Measurements from ENCODE around the gene KRT9.

DNA sequence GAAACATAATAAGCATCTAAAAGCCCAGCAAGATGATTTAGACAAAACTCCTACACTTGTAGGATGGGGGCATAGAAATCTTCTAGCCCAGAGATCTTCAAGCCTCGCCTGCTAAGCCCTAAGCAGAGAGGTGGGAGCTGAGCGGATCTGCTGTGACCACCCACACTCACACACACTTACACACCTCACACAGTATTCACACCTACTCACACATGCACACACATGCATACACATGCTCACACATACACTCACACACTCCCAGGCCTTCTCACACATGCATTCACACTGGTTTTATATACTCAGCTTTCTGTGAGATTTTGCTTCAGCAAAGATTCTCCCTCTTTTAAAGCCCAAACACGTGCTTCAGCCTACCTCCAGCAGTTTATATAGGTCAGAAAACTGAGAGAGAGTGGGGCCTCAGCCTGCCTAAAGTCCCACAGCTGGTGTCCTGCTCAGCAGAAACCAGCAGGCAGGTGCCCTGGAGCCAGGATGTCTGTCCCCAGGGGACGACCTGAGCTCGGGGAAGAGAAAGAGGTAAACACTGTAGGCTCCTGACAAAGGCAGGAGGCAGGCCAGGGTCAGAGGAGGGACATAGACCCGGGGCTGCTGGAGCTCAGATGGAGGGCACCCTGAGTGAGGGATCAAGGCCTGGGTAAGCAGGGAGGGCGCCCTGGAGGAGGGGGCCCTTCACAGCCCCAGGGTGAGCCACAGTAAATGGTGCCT is 31.7 kb downstream of the KRT9 start:
- TF ChIP-seq, protein P1, sequence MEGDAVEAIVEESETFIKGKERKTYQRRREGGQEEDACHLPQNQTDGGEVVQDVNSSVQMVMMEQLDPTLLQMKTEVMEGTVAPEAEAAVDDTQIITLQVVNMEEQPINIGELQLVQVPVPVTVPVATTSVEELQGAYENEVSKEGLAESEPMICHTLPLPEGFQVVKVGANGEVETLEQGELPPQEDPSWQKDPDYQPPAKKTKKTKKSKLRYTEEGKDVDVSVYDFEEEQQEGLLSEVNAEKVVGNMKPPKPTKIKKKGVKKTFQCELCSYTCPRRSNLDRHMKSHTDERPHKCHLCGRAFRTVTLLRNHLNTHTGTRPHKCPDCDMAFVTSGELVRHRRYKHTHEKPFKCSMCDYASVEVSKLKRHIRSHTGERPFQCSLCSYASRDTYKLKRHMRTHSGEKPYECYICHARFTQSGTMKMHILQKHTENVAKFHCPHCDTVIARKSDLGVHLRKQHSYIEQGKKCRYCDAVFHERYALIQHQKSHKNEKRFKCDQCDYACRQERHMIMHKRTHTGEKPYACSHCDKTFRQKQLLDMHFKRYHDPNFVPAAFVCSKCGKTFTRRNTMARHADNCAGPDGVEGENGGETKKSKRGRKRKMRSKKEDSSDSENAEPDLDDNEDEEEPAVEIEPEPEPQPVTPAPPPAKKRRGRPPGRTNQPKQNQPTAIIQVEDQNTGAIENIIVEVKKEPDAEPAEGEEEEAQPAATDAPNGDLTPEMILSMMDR (IDR thresholded peaks at IDR 0.05; ENCODE audit: low read depth, low read length): no peak
- no peak for TF ChIP-seq POLR2A (IDR thresholded peaks at IDR 0.05; ENCODE audit: extremely low read depth, insufficient read length)
- TF ChIP-seq, protein P2, sequence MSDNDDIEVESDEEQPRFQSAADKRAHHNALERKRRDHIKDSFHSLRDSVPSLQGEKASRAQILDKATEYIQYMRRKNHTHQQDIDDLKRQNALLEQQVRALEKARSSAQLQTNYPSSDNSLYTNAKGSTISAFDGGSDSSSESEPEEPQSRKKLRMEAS (IDR thresholded peaks at IDR 0.05; ENCODE audit: low read depth, low read length): no peak
